Bronchial epithelial cell (primary cell): Measurements from ENCODE around the gene RGS11. TPM values are rescaled to one million over a fixed set of nuclear protein-coding genes. Genes with fewer than 3 reads are reported as not detected.

Experiments
- DNase-seq: peaks from one replicate; pipeline ENCODE4 v3.0.0-alpha.2; 2010; ENCODE audit warnings: low read depth
- FAIRE-seq: peaks from 2 replicates; lab custom pipeline; 2011; peaks lifted over from hg19 to GRCh38; lab: Jason Lieb, UNC
- H3K27me3 ChIP-seq: 2 replicates; pipeline ENCODE4 v1.5.1; 2011; ENCODE audit warnings: low read length; ENCODE audit not compliant: control insufficient read depth, insufficient read depth
- H3K36me3 ChIP-seq: 2 replicates; pipeline ENCODE4 v1.5.1; 2011; ENCODE audit warnings: low read length; ENCODE audit not compliant: control insufficient read depth, insufficient read depth
- H3K4me3 ChIP-seq: 2 replicates; pipeline ENCODE4 v1.5.1; 2011; ENCODE audit warnings: mild to moderate bottlenecking, low read depth, low read length, control low read depth
- total RNA-seq: library from RNA; depleted of rRNA; stranded (reverse); fragments of >200 nt; gene quantifications from 2 replicates; pipeline ENCODE4 v1.2.1, GENCODE V29; 2014
- TF ChIP-seq, protein P1 (sequence below): IDR thresholded peaks from 2 replicates; pipeline ENCODE4 v1.5.1; 2011; ENCODE audit warnings: mild to moderate bottlenecking, moderate library complexity, low read length, control low read depth, inconsistent platforms; ENCODE audit not compliant: insufficient read depth, severe bottlenecking

RGS11 gene
- total RNA-seq, 1 donor from 2014 or later = not detected

GRCh38 chr16:264440-264951 lies 11.2 kb downstream of the RGS11 start:
- no peaks in the 10 kb centered on the region for H3K27me3 ChIP-seq
- TF ChIP-seq, protein P1, sequence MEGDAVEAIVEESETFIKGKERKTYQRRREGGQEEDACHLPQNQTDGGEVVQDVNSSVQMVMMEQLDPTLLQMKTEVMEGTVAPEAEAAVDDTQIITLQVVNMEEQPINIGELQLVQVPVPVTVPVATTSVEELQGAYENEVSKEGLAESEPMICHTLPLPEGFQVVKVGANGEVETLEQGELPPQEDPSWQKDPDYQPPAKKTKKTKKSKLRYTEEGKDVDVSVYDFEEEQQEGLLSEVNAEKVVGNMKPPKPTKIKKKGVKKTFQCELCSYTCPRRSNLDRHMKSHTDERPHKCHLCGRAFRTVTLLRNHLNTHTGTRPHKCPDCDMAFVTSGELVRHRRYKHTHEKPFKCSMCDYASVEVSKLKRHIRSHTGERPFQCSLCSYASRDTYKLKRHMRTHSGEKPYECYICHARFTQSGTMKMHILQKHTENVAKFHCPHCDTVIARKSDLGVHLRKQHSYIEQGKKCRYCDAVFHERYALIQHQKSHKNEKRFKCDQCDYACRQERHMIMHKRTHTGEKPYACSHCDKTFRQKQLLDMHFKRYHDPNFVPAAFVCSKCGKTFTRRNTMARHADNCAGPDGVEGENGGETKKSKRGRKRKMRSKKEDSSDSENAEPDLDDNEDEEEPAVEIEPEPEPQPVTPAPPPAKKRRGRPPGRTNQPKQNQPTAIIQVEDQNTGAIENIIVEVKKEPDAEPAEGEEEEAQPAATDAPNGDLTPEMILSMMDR = no peak
- DNase-seq = no peak
- peaks cover 8% of the 10 kb centered on the region for H3K36me3 ChIP-seq
- FAIRE-seq = no peak
- H3K4me3 ChIP-seq = no peak overlapping the region

GRCh38 chr16:263944-264343 lies 11.8 kb downstream of the RGS11 start:
- Histone ChIP-seq H3K27me3 (no peaks in the 10 kb centered on the region), H3K36me3 (peaks cover 8% of the 10 kb centered on the region), H3K4me3 (no peak overlapping the region)
- DNase-seq (no peak), FAIRE-seq (no peak)
- TF ChIP-seq, protein P1 = no peak

GRCh38 chr16:263182-263774 lies 12.5 kb downstream of the RGS11 start:
- DNase-seq (no peak), FAIRE-seq (no peak)
- Histone ChIP-seq H3K4me3 (no peak overlapping the region), H3K27me3 (no peaks in the 10 kb centered on the region), H3K36me3 (peaks cover 8% of the 10 kb centered on the region)
- TF ChIP-seq, protein P1 = no peak

GRCh38 chr16:262121-262745 lies 13.5 kb downstream of the RGS11 start:
- Histone ChIP-seq H3K27me3 (no peaks in the 10 kb centered on the region), H3K36me3 (peaks cover 8% of the 10 kb centered on the region), H3K4me3 (no peak overlapping the region)
- TF ChIP-seq, protein P1 = no peak
- DNase-seq (no peak), FAIRE-seq (no peak)

DNA sequence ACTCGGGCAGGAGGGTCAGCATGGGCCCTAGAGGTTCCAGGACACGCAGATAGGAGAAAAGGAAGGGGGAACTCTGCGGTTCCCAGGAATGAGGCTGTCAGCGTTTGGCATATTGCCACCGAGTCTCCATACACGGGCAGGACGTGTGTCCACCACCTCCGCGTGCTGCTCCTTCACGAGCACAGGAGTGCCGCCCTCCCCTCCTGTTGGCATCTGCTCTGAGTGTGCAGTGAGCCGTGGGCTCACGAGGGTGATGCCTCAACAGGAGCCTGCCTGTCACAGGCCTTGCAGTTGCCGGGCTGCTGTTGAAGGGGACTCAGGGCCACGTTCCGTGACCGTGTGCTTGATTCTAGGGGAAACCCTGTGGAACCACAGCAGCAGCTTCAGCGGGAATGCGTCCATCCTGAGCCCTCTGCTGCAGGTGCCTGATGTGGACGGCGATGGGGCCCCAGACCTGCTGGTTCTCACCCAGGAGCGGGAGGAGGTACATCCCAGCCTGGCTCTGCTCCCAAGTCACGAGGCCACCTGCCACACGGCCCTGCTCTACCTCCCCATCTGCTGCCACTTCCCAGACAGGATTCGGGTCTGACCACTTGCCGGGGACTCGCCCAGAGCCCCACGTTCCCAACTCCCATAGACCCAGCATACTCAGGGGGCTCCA lies 14.6 kb downstream of the RGS11 start:
- no peaks in the 10 kb centered on the region for H3K27me3 ChIP-seq
- no peak for DNase-seq
- peaks cover 8% of the 10 kb centered on the region for H3K36me3 ChIP-seq
- TF ChIP-seq, protein P1 = no peak
- FAIRE-seq = no peak
- no peak overlapping the region for H3K4me3 ChIP-seq
